DND-41 (cell line): ENCODE measurements around the gene FGF11.

Experiments used
- CTCF ChIP-seq: IDR thresholded peaks from 2 replicates; pipeline ENCODE4 v1.5.1; 2012; ENCODE audit warnings: borderline replicate concordance, low read length, moderate library complexity, mild to moderate bottlenecking; ENCODE audit not compliant: poor library complexity, severe bottlenecking; ENCODE audit errors: extremely low read depth
- EZH2 ChIP-seq: IDR thresholded peaks from 3 replicates; pipeline ENCODE4 v1.6.1; 2012; ENCODE audit warnings: borderline replicate concordance, low read depth, mild to moderate bottlenecking, moderate library complexity, low read length, inconsistent platforms; ENCODE audit not compliant: severe bottlenecking

- no peak for TF ChIP-seq CTCF
- no peak for TF ChIP-seq EZH2
These were observed 9.1 kb downstream of the FGF11 start for GRCh38 chr17:7448461-7448860.
